ENCODE results near the gene SCIMP. TPM values are rescaled to one million over a fixed set of nuclear protein-coding genes. Genes with fewer than 3 reads are reported as not detected.
"Not testable (repeated sequence)": the region's sequence is repeated elsewhere in the genome, so short reads cannot be mapped to it uniquely, and the experiment has no call there.

The SCIMP gene
- total and polyA plus RNA-seq, 2 of the 13 experiments (the other 11 are each of a cell fraction or from before 2014, with no cell fraction given), result not detected

- no TSS peak for BruUV-seq (replicated peaks)
- Histone ChIP-seq H3K9me3 (ENCODE audit: low read length) (no peaks in the 10 kb centered on the region), H3K27me3 (ENCODE audit: control insufficient read depth in 1 of 2, insufficient read depth in 2 of 2, low read length in 2 of 2) (no peaks in the 10 kb centered on the region; a peak in 1 of 5 replicates), H2AFZ (ENCODE audit: low read length) (no peak overlapping the region), H4K20me1 (ENCODE audit: insufficient read depth, low read length) (no peaks in the 10 kb centered on the region), H3K9ac (ENCODE audit: insufficient read depth, low read depth, low read length) (no peak overlapping the region), H3K4me2 (ENCODE audit: low read depth, low read length) (no peak overlapping the region), H3K27ac (ENCODE audit: extremely low read length, insufficient read depth, low read length) (no peak overlapping the region), H3K4me3 (replicated peaks in 1 of 3; ENCODE audit: insufficient read depth in 1 of 3, low read depth in 2 of 3, low read length in 3 of 3) (no peak overlapping the region), H3K4me1 (ENCODE audit: insufficient read depth, low read length) (peaks cover 12% of the 10 kb centered on the region), H3K79me2 (ENCODE audit: insufficient read depth, low read length) (no peaks in the 10 kb centered on the region), H3K36me3 (replicated peaks in 1 of 2; ENCODE audit: control insufficient read depth in 1 of 2, insufficient read depth in 2 of 2, low read length in 2 of 2) (no peaks in the 10 kb centered on the region)
- DNase-seq (ENCODE audit: low spot score) (no peak), ATAC-seq (no peak), FAIRE-seq (no peak)
- CTCF ChIA-PET (ENCODE audit: low intra/inter-chr PET ratio, low total read pairs), result no interaction called here
- TF ChIP-seq ZNF234 (CRISPR knock-in tag; conservative IDR thresholded peaks at IDR 0.05) (no peak), ZBTB8A (CRISPR knock-in tag; IDR thresholded peaks at IDR 0.05; ENCODE audit: borderline replicate concordance, low read depth) (no peak), ZNF652 (CRISPR knock-in tag; IDR thresholded peaks at IDR 0.05; ENCODE audit: borderline replicate concordance, low read depth) (no peak), CC2D1A (CRISPR knock-in tag; IDR thresholded peaks at IDR 0.05) (no peak), NR2F1 (CRISPR knock-in tag; IDR thresholded peaks at IDR 0.05) (no peak), ZNF253 (CRISPR knock-in tag; IDR thresholded peaks at IDR 0.05; ENCODE audit: borderline replicate concordance) (no peak), ATM (IDR thresholded peaks at IDR 0.05; ENCODE audit: borderline replicate concordance) (no peak)
- intact Hi-C loops (cut with micrococcal nuclease; ENCODE audit: unreplicated experiment) (no loop called here), in situ Hi-C loops (cut with HindIII; ENCODE audit: extremely low pct_ligation_motif_present, low pct_unique_long_range_greater_than_20kb) (no loop called here)
- POLR2A ChIA-PET, result no interaction called here
- WGBS (ENCODE audit: low lambda C conversion rate), result 52% methylated on average over 6 of the region's 6 CpGs
These were observed 15.1 kb downstream of the SCIMP start for GRCh38 chr17:5219536-5219935.

- H2AFZ ChIP-seq (ENCODE audit: low read length); BruUV-seq (replicated peaks); CTCF ChIA-PET (ENCODE audit: low intra/inter-chr PET ratio, low total read pairs); H3K4me3 ChIP-seq (replicated peaks in 1 of 3; ENCODE audit: insufficient read depth in 1 of 3, low read depth in 2 of 3, low read length in 3 of 3); POLR2A ChIA-PET; H3K36me3 ChIP-seq (replicated peaks in 1 of 2; ENCODE audit: control insufficient read depth in 1 of 2, insufficient read depth in 2 of 2, low read length in 2 of 2); ATAC-seq; H4K20me1 ChIP-seq (ENCODE audit: insufficient read depth, low read length); in situ Hi-C loops (cut with HindIII; ENCODE audit: extremely low pct_ligation_motif_present, low pct_unique_long_range_greater_than_20kb); H3K9ac ChIP-seq (ENCODE audit: insufficient read depth, low read depth, low read length); H3K4me2 ChIP-seq (ENCODE audit: low read depth, low read length); H3K79me2 ChIP-seq (ENCODE audit: insufficient read depth, low read length); intact Hi-C loops (cut with micrococcal nuclease; ENCODE audit: unreplicated experiment); H3K27me3 ChIP-seq (ENCODE audit: control insufficient read depth in 1 of 2, insufficient read depth in 2 of 2, low read length in 2 of 2); FAIRE-seq; H3K9me3 ChIP-seq (ENCODE audit: low read length); H3K27ac ChIP-seq (ENCODE audit: extremely low read length, insufficient read depth, low read length); DNase-seq (ENCODE audit: low spot score): not testable (repeated sequence)
- H3K4me1 ChIP-seq (ENCODE audit: insufficient read depth, low read length), result peaks cover 12% of the 10 kb centered on the region
- 82% methylated on average over 4 of the region's 5 CpGs for WGBS (ENCODE audit: low lambda C conversion rate)
These were observed 17.1 kb downstream of the SCIMP start for GRCh38 chr17:5217562-5217961.
